H1 (cell line): ENCODE results near the gene KIF11. TPM values are rescaled to one million over a fixed set of nuclear protein-coding genes. Genes with fewer than 3 reads are reported as not detected.

Experiments used
- CTCF ChIA-PET: fragments of 300-600 bp; sonication (Branson Sonifier 250); formaldehyde crosslinking; loops from one replicate; lab custom pipeline; 2021; ENCODE audit not compliant: partially characterized antibody; lab: Charles Lee
- POLR2A ChIA-PET: fragments of 300-600 bp; sonication (Branson Sonifier 250); formaldehyde crosslinking; loops from one replicate; lab custom pipeline; 2021; ENCODE audit warnings: inconsistent platforms; ENCODE audit not compliant: partially characterized antibody; lab: Charles Lee
- DNase-seq, 2 experiments: peaks; one replicate each; pipeline versions ENCODE4 v3.0.0 to v3.0.0-alpha.2; 2010 to 2022; ENCODE audit warnings: low spot score in 2 of 2, low read depth in 1 of 2, mixed read lengths in 1 of 2
- FAIRE-seq: peaks from 2 replicates; lab custom pipeline; 2011; peaks lifted over from hg19 to GRCh38; lab: Jason Lieb, UNC
- H2AFZ ChIP-seq: 2 replicates; pipeline ENCODE4 v1.8.1; 2012; ENCODE audit warnings: low read length, inconsistent platforms
- H2AK5ac ChIP-seq: 2 replicates; pipeline ENCODE4 v1.6.1; 2013; ENCODE audit warnings: low read depth, low read length
- H2BK120ac ChIP-seq: replicated peaks from 2 replicates; pipeline ENCODE3; 2013; ENCODE audit warnings: low read depth, low read length, inconsistent platforms
- H2BK12ac ChIP-seq: 2 replicates; pipeline ENCODE4 v1.6.1; 2013; ENCODE audit warnings: low read depth, low read length
- H2BK15ac ChIP-seq: 2 replicates; pipeline ENCODE4 v1.6.1; 2013; ENCODE audit warnings: low read length
- H2BK20ac ChIP-seq: 2 replicates; pipeline ENCODE4 v1.6.1; 2013; ENCODE audit warnings: low read length
- H2BK5ac ChIP-seq: 2 replicates; pipeline ENCODE4 v1.6.1; 2013; ENCODE audit warnings: low read depth, low read length
- H3K14ac ChIP-seq: 2 replicates; pipeline ENCODE4 v1.6.1; 2013; ENCODE audit warnings: inconsistent platforms; ENCODE audit not compliant: insufficient read length
- H3K18ac ChIP-seq: 2 replicates; pipeline ENCODE4 v1.6.1; 2013; ENCODE audit warnings: low read length; ENCODE audit errors: extremely low read depth
- H3K23ac ChIP-seq: 2 replicates; pipeline ENCODE4 v1.6.1; 2013; ENCODE audit warnings: inconsistent platforms; ENCODE audit not compliant: insufficient read length
- H3K23me2 ChIP-seq: 2 replicates; pipeline ENCODE4 v1.6.1; 2013; ENCODE audit warnings: low read depth, low read length
- H3K27ac ChIP-seq: 2 replicates; pipeline ENCODE4 v1.6.1; 2011; ENCODE audit warnings: low read depth, low read length, inconsistent platforms
- H3K27me3 ChIP-seq, 4 experiments: replicated peaks in 1 of 4; 1 replicate in 1 of 4; 2 replicates in 3 of 4; pipeline versions ENCODE4 v1.6.1 to v1.8.1; 2011 to 2013; ENCODE audit warnings: low read length in 3 of 4, mild to moderate bottlenecking in 3 of 4, inconsistent platforms in 2 of 4, mixed read lengths in 2 of 4, moderate library complexity in 1 of 4; ENCODE audit not compliant: control insufficient read depth in 3 of 4, insufficient read depth in 3 of 4; ENCODE audit errors: extremely low read depth in 1 of 4
- H3K36me3 ChIP-seq, 4 experiments: 2 replicates each; pipeline versions ENCODE4 v1.6.1 to v1.8.1; 2011 to 2013; ENCODE audit warnings: mild to moderate bottlenecking in 4 of 4, low read length in 3 of 4, moderate library complexity in 2 of 4, control low read depth in 1 of 4, inconsistent platforms in 1 of 4; ENCODE audit not compliant: insufficient read depth in 4 of 4, control insufficient read depth in 2 of 4
- H3K4ac ChIP-seq: replicated peaks from 2 replicates; pipeline ENCODE3; 2013; ENCODE audit warnings: low read length, low read depth, mixed read lengths, inconsistent platforms; ENCODE audit not compliant: insufficient read length
- H3K4me1 ChIP-seq, 4 experiments: replicated peaks in 1 of 4; 1 replicate in 1 of 4; 2 replicates in 3 of 4; pipeline versions ENCODE4 v1.6.1 to v1.8.1; 2011 to 2013; ENCODE audit warnings: low read length in 3 of 4, inconsistent platforms in 2 of 4, mixed read lengths in 1 of 4; ENCODE audit not compliant: insufficient read depth in 4 of 4, control insufficient read depth in 3 of 4
- H3K4me2 ChIP-seq, 2 experiments: 2 replicates each; pipeline versions ENCODE4 v1.6.1 to v1.8.1; 2011 to 2013; ENCODE audit warnings: low read depth in 2 of 2, low read length in 2 of 2, control low read depth in 1 of 2, inconsistent platforms in 1 of 2, mild to moderate bottlenecking in 1 of 2; ENCODE audit not compliant: insufficient read depth in 1 of 2
- H3K4me3 ChIP-seq, 4 experiments: fragments of 200-600, 300-600 bp in 1 of 4; sonication (generic), shearing (Covaris generic), sonication (Bioruptor Twin) in 1 of 4; 2 replicates each; pipeline versions ENCODE4 v1.5.1 to v1.8.1; 2011 to 2016; ENCODE audit warnings: low read length in 4 of 4, low read depth in 3 of 4, control low read depth in 2 of 4, inconsistent platforms in 2 of 4, mild to moderate bottlenecking in 2 of 4, mixed read lengths in 1 of 4, moderate library complexity in 1 of 4; ENCODE audit not compliant: insufficient read depth in 2 of 4; ENCODE audit errors: extremely low read depth in 1 of 4
- H3K56ac ChIP-seq: replicated peaks from 2 replicates; pipeline ENCODE3; 2013; ENCODE audit warnings: low read depth, mild to moderate bottlenecking, mixed read lengths, low read length, inconsistent platforms; ENCODE audit not compliant: insufficient read length
- H3K79me1 ChIP-seq: 2 replicates; pipeline ENCODE4 v1.6.1; 2013; ENCODE audit warnings: low read depth, low read length, control low read depth
- H3K79me2 ChIP-seq, 2 experiments: 2 replicates each; pipeline versions ENCODE4 v1.6.1 to v1.8.1; 2012 to 2013; ENCODE audit warnings: low read length in 2 of 2, mild to moderate bottlenecking in 2 of 2, inconsistent platforms in 1 of 2; ENCODE audit not compliant: insufficient read depth in 2 of 2, control insufficient read depth in 1 of 2
- H3K9ac ChIP-seq, 4 experiments: replicated peaks in 1 of 4; 1 replicate in 1 of 4; 2 replicates in 3 of 4; pipeline versions ENCODE4 v1.6.1 to v1.8.1; 2011 to 2013; ENCODE audit warnings: low read depth in 3 of 4, low read length in 3 of 4, control low read depth in 2 of 4, mild to moderate bottlenecking in 2 of 4, moderate library complexity in 2 of 4, inconsistent platforms in 1 of 4; ENCODE audit errors: extremely low read depth in 1 of 4
- H3K9me3 ChIP-seq, 2 experiments: 2 replicates each; pipeline versions ENCODE4 v1.6.1 to v1.8.1; 2012 to 2013; ENCODE audit warnings: mild to moderate bottlenecking in 2 of 2, moderate library complexity in 2 of 2, control low read depth in 1 of 2, inconsistent platforms in 1 of 2, low read depth in 1 of 2, low read length in 1 of 2, mixed read lengths in 1 of 2; ENCODE audit not compliant: insufficient read depth in 2 of 2
- H4K20me1 ChIP-seq, 2 experiments: replicated peaks in 1 of 2; 2 replicates each; pipeline versions ENCODE3 to v1.8.1; 2011 to 2013; ENCODE audit warnings: inconsistent platforms in 2 of 2, low read length in 2 of 2, mild to moderate bottlenecking in 1 of 2; ENCODE audit not compliant: insufficient read depth in 2 of 2, control insufficient read depth in 1 of 2
- H4K5ac ChIP-seq: 2 replicates; pipeline ENCODE4 v1.6.1; 2013; ENCODE audit warnings: low read length, low read depth, mixed read lengths, inconsistent platforms; ENCODE audit not compliant: insufficient read length
- H4K8ac ChIP-seq: 2 replicates; pipeline ENCODE4 v1.8.0; 2013; ENCODE audit warnings: mild to moderate bottlenecking, moderate library complexity, low read length, inconsistent platforms; ENCODE audit not compliant: insufficient read depth; ENCODE audit errors: extremely low read depth
- H4K91ac ChIP-seq: replicated peaks from 2 replicates; pipeline ENCODE3; 2013; ENCODE audit warnings: low read length, mixed read lengths, inconsistent platforms; ENCODE audit not compliant: insufficient read length
- EZH2 ChIP-seq: fragments of 200-600 bp; sonication (generic); IDR thresholded peaks from 2 replicates; pipeline ENCODE4 v1.7.1; 2012; ENCODE audit warnings: low read depth, mild to moderate bottlenecking, moderate library complexity, low read length, inconsistent platforms; ENCODE audit not compliant: severe bottlenecking
- SP4 ChIP-seq: IDR thresholded peaks from 2 replicates; pipeline ENCODE4 v1.6.1; 2012; ENCODE audit warnings: low read length, inconsistent platforms
- WGBS, 2 experiments: shearing (Covaris generic) in 1 of 2; methylation state at CpG; one replicate each; pipeline versions ENCODE4 v1.1.6 to v1.1.7; 2013 to 2015; ENCODE audit warnings: low lambda C conversion rate in 2 of 2, mixed read lengths in 2 of 2, inconsistent platforms in 1 of 2, low coverage in 1 of 2, missing lambda C conversion rate in 1 of 2; ENCODE audit not compliant: insufficient replicate concordance in 2 of 2, insufficient coverage in 1 of 2, insufficient read length in 1 of 2; ENCODE audit errors: extremely low coverage in 1 of 2, missing lambda C conversion rate in 1 of 2; 5-methylcytosine and 5-hydroxymethylcytosine counted together
- polyA plus RNA-seq, 7 experiments: library from polyadenylated mRNA; depleted of rRNA in 3 of 7; stranded (reverse) in 5 of 7; unstranded in 2 of 7; fragments of >200 nt in 5 of 7; fragments of 200-250 nt in 2 of 7; gene quantifications; 1 replicate in 5 of 7; 2 replicates in 1 of 7; 4 replicates in 1 of 7; pipeline versions ENCODE4 v1.2.1 to v1.2.3, GENCODE V29; 2011 to 2013; ENCODE audit warnings: missing spikeins in 2 of 7, mixed read lengths in 2 of 7
- total RNA-seq: library from RNA; stranded (reverse); fragmentation: NEBNext Ultra II Directional; extraction: Animal tissue kit (Norgen Biotek cat#: 25700); gene quantifications from 2 replicates; pipeline ENCODE4 v1.2.1, GENCODE V29; 2021

KIF11 gene
- total and polyA plus RNA-seq, 2 of the 8 experiments (the other 6 are each of a cell fraction or from before 2014, with no cell fraction given), result 11.1 to 59.2 TPM

DNA sequence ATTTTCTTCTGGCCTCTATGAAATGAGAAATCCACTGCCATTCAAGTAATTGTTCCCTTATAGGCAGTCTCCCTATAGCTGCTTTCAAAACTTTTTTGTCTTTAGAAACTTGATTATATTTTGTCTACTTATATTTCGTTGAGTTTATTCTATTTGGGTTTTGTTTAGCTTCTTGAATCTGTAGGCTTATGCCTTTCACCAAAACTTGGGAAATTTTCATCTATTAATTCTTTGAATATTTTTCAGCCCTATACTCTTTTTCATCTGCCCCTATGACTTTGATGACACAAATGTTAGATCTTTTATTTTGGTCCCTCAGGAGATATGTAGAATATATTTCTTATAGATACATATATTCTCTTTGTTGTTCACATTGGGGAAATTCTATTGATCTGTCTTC is 48.6 kb downstream of the KIF11 start:
- no peak overlapping the region for H3K4me3 ChIP-seq
- no peak overlapping the region for H3K56ac ChIP-seq
- H3K79me2 ChIP-seq, result no peaks in the 10 kb centered on the region
- H3K14ac ChIP-seq, result no peak overlapping the region
- no peak overlapping the region for H3K9ac ChIP-seq
- H2AFZ ChIP-seq, result no peak overlapping the region
- H3K9me3 ChIP-seq, result no peaks in the 10 kb centered on the region
- H3K4me2 ChIP-seq, result no peak overlapping the region
- no peak overlapping the region for H2BK20ac ChIP-seq
- H3K23ac ChIP-seq, result no peak overlapping the region
- no peak overlapping the region for H2AK5ac ChIP-seq
- H2BK15ac ChIP-seq, result no peak overlapping the region
- ChIA-PET CTCF (no interaction called here), POLR2A (no interaction called here)
- H3K79me1 ChIP-seq, result no peaks in the 10 kb centered on the region
- no peak overlapping the region for H2BK5ac ChIP-seq
- H3K27me3 ChIP-seq, result no peaks in the 10 kb centered on the region
- no peaks in the 10 kb centered on the region for H4K20me1 ChIP-seq
- peaks cover 5 to 57% (median 29%) of the 10 kb centered on the region in 4 experiments for H3K36me3 ChIP-seq
- H2BK12ac ChIP-seq, result no peak overlapping the region
- DNase-seq (no peak), FAIRE-seq (no peak)
- no peak overlapping the region for H3K27ac ChIP-seq
- H4K8ac ChIP-seq, result no peak overlapping the region
- no peak overlapping the region for H3K4ac ChIP-seq
- no peak overlapping the region for H3K18ac ChIP-seq
- no peak overlapping the region for H2BK120ac ChIP-seq
- H3K4me1 ChIP-seq, result no peaks in the 10 kb centered on the region
- 87% methylated on average over 1 of the region's 1 CpG; no CpG with 5 or more reads in 1 of the 2 experiments for WGBS, 2 experiments
- H3K23me2 ChIP-seq, result no peaks in the 10 kb centered on the region
- no peak overlapping the region for H4K5ac ChIP-seq
- H4K91ac ChIP-seq, result no peak overlapping the region
- TF ChIP-seq EZH2 (no peak), SP4 (no peak)
